DMS53 (cell line): Measurements from ENCODE around the gene RGS12.

Experiments used
- DNase-seq: peaks from one replicate; lab custom pipeline; 2025; lab: John Stamatoyannopoulos, UW

Gene RGS12

DNA sequence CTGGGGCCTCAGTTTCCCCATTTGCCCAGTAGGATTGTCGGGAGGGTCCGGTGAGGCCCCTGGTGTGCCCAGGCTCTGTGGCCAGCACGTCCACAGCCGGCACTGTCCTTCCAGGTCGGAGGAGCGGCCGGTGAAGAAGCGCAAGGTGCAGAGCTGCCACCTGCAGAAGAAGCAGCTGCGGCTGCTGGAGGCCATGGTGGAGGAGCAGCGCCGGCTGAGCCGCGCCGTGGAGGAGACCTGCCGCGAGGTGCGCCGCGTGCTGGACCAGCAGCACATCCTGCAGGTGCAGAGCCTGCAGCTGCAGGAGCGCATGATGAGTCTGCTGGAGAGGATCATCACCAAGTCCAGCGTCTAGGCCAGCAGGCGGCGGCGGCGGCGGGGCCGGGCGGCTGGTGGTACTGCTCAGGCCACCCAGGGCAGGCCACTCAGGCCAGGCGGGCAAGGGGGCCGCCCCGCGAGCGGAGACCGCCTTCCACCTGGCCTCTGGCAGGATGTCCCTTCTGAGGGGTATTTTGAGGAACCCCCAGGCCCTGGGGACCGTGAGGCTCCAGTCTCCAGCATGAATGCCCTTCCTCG, 37.1 kb upstream of the RGS12 start:
- no peak for DNase-seq

GRCh38 chr4:3256230-3257102, 36.4 kb upstream of the RGS12 start:
- peak; percentile 72 for DNase-seq

- DNase-seq, result peak; percentile 98
Measured at GRCh38 chr4:3257103-3257555, 35.7 kb upstream of the RGS12 start.

GRCh38 chr4:3257556-3258482, 35.0 kb upstream of the RGS12 start:
- DNase-seq, result peak; percentile 93

GRCh38 chr4:3261411-3262207, 31.2 kb upstream of the RGS12 start:
- DNase-seq, result no peak

- DNase-seq, result no peak
Measured at GRCh38 chr4:3262208-3263052, 30.4 kb upstream of the RGS12 start.

- no peak for DNase-seq
Measured at GRCh38 chr4:3263053-3263875, 29.6 kb upstream of the RGS12 start.

GRCh38 chr4:3263876-3264193, 29.0 kb upstream of the RGS12 start:
- DNase-seq, result no peak

DNA sequence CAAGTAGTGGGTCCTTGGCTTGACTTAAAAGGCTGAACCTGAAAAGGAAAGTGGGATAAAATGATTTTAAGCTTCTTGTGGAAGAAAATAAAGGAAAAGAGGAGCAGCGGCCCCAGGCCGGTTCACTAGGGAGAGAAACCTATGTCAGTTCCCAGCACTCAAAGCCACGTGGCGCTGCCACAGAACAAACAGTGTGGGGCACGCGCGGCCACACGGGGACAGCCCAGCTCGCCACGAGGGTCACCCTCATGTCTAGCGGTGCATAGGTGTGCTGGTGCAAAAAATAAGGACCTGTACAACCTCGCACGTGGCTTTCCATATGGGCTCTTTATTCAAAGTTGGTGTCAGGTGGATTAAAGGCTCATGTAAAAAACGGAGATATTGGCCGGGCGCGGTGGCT, 26.7 kb upstream of the RGS12 start:
- DNase-seq, result no peak

GRCh38 chr4:3267576-3268394, 25.0 kb upstream of the RGS12 start:
- DNase-seq, result no peak

DNA sequence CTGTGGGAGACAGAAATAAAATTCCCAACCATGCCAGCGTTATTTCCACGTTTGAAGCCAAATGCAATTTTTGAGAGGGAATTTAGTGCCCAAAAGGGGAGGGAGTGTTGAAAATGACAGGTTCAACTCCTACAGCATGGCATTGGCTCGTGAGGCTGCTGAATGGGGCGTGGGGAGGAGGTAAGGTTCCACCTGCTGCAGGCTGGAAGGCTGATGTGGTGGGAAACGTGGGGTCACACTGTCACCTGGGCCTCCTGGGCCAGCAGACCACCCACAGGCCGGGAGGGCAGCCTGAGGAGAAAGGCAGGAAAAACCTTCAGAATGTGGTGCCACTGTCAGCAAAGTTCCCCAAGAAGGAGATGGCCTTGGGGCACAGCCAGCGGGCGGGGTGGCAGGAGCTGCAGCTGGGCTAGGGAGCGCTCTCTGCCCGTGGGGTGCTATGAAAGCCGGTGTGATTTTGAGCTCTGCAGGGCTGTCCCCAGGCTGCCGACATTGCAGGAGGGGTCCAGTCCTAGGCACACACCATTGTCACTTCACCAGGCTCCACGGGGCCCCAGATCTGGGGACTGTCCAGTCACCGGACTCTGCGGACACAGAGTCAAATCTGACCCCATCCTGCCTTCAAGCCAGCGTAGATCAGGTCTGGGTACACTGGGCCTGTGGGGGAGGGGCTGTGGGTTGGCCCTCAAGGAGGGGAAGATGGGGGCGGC, 24.3 kb upstream of the RGS12 start:
- DNase-seq, result no peak

GRCh38 chr4:3269105-3269927, 23.5 kb upstream of the RGS12 start:
- no peak for DNase-seq

DNA sequence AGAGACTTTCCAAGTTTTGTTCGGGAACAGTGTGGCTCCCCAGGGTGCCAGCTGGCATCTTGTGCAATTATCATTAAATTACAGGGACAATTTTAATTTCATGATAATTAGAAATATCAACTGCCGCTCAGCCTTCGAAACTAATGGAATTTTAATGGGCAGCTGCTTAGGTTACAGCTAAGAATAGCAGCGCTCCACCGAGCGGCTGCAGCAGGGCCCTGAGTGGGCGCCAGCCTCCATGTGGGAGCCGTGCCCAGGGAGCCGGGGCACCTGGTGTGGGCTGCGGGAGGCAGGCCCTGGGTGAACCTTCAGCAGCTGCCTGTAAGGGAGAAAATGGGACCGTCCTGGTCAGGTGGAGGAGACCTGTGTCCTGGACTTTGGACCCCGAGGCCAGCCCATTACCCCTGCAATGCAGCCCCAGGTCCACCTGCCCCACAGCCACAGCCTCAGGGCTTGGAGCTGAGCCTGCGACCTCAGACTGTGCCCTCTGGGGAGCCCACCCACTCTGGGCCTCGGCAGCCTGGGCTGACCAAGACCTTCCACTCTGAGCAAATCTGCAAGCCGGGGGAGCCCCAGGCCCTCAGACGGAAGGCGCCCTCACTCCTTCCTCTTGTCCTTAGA, 22.7 kb upstream of the RGS12 start:
- no peak for DNase-seq

DNA sequence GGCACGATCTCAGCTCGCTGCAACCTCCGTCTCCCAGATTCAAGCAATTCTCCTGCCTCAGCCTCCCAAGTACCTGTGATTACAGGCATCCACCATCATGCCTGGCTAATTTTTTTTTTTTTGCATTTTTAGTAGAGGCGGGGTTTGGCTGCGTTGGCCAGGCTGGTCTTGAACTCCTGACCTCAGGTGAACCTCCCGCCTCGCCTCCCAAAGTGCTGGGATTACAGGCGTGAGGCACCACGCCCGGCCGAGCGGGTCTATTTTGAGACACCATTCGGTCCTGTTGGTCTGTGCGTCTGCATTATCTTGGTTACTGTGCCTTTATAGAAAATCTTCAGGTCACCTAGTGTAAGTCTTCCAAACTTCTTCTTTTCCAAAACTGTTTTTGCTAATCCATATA, 21.7 kb upstream of the RGS12 start:
- DNase-seq, result no peak

DNA sequence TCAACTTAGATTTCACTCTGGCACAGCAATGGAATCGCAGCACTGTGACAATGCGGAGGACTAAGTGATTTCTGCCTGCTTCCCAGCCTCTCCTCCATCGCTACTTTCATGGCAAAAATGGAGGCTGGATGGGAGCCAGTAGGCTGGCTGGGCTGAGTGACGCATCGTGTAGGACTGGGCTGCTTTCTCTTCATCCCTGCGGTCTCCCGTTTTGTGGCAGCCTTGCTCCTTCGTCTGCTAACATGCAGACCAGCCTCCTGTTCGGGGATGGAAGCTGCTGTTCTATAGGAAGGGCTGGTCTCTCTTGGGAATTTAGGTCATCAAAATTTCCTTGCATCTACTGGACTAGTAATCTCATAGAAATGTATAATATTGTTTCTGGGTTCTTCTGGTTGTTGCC, 15.8 kb upstream of the RGS12 start:
- DNase-seq, result no peak

- no peak for DNase-seq
Measured at GRCh38 chr4:3280466-3280865, 12.4 kb upstream of the RGS12 start.

DNA sequence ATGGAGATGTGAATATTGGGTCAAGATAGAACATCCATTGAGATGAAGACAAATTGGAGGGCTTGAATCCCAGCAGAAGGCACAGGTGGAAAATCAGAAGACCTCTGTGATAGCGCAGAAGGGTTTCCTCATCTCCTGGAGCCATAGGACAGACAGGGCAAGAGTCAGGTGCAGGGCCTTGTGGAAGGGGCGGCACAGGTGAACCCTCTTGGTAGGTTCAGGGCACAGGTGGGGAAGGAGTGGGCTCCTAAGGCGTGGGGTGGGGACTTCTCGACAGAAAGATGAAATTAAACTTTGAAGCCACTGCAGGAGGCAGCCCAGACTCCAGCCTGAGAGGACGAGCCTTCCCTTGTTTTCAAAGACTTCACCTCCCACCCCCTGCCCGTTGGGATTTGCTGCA, 9.3 kb upstream of the RGS12 start:
- DNase-seq, result no peak
